ENCODE results near the gene TRIM31. TPM values are rescaled to one million over a fixed set of nuclear protein-coding genes. Genes with fewer than 3 reads are reported as not detected.
A peak's percentile ranks its signal among the peaks of the same experiment; 100 is the strongest.

TRIM31 gene
- total RNA-seq, 2 experiments from 2014 or later = not detected

DNA sequence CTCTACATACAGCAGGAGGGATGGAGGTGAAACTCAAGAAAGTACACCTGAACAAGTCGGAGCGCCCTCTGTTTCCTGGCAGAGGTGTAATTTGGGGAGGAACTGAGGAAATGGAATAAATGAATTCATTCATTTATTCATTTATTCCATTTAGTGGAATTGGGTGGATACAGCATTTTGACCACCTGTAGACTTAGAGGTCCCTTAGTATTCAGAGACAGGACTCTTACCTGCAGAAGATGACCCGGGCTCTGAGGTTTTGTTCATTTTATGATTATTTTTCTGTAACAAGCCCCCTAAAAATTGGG lies 9.1 kb downstream of the TRIM31 start:
- Mint-ChIP-seq H3K27ac (no peak overlapping the region), H3K4me3 (peak overlapping the region; percentile 75), H3K9me3 (no peaks in the 10 kb centered on the region), H3K27me3 (peaks cover 50% of the 10 kb centered on the region), H3K4me1 (ENCODE audit: low read depth) (peaks cover 32% of the 10 kb centered on the region), H3K36me3 (ENCODE audit: low read depth) (no peaks in the 10 kb centered on the region)
- CTCF ChIA-PET = interaction anchor here (0.6 to 8.9 kb wide), 33 partner anchors 8 to 255 kb away, joined by 3 to 324 read pairs (median 5); partner anchors contain the start of genes POLR1H, PPP1R11, RNF39 and TRIM31
- ATAC-seq = no peak
- intact Hi-C loops (cut with micrococcal nuclease) = loop anchor here (1.0 to 2.0 kb wide), 2 partner anchors 27 to 67 kb away; no protein-coding TSS in a partner anchor
- POLR2A ChIA-PET = interaction anchor here (0.9 to 3.3 kb wide), 6 partner anchors 16 to 105 kb away, joined by 3 to 16 read pairs (median 4); no protein-coding TSS in a partner anchor
- no peak for DNase-seq
- TF ChIP-seq, protein P1, sequence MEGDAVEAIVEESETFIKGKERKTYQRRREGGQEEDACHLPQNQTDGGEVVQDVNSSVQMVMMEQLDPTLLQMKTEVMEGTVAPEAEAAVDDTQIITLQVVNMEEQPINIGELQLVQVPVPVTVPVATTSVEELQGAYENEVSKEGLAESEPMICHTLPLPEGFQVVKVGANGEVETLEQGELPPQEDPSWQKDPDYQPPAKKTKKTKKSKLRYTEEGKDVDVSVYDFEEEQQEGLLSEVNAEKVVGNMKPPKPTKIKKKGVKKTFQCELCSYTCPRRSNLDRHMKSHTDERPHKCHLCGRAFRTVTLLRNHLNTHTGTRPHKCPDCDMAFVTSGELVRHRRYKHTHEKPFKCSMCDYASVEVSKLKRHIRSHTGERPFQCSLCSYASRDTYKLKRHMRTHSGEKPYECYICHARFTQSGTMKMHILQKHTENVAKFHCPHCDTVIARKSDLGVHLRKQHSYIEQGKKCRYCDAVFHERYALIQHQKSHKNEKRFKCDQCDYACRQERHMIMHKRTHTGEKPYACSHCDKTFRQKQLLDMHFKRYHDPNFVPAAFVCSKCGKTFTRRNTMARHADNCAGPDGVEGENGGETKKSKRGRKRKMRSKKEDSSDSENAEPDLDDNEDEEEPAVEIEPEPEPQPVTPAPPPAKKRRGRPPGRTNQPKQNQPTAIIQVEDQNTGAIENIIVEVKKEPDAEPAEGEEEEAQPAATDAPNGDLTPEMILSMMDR (IDR thresholded peaks at IDR 0.05) = no peak

DNA sequence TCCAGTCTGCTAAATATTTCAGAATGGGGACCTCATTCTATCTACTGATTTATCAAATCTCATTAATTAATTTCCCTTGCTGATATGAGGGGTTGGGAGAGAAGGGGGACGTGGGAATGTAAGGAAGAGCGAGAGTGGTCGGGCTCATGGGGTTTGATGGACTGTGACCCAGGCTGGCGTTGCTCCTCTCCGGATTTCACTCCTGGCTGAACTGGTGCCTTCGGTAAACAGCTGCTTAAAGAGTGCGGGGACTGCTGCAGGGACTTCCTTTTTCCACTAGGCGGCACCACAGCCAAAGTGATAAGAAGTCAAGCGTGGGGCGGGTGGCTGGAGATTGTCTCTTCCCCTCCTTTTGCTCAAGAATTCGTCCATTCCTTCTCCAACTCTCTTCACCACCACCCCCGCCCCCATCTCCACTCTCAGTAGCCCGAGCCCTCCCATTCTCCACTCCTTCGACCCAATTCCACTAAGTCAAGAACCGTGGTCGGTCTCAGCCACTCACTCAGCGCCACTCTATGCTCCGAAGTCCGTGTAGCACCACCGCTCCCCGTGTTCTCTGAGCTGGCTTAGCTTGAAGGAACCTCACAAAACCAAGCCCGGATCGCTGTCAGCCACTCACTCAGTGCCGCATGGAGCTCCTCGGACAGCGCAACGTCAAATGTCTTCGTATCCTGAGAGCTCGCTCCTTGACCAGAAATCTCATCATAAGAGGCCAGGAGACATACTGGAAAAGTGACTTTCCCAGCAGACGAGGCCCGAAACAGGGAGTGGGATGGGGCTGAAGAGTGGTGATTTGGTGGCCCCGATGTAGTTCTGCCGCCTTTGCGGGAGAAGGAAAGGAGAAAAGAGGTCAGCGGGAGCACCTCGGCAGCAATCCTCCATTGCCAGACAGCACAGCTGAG lies 9.7 kb downstream of the TRIM31 start:
- Mint-ChIP-seq H3K4me3 (peak overlapping the region; percentile 75), H3K36me3 (ENCODE audit: low read depth) (no peaks in the 10 kb centered on the region), H3K4me1 (ENCODE audit: low read depth) (peaks cover 36% of the 10 kb centered on the region), H3K27me3 (peaks cover 53% of the 10 kb centered on the region), H3K27ac (no peak overlapping the region), H3K9me3 (no peaks in the 10 kb centered on the region)
- TF ChIP-seq, protein P1 (IDR thresholded peaks at IDR 0.05) = peak; percentile 86
- DNase-seq = peak; percentile 92
- ChIA-PET POLR2A (interaction anchor here (0.6 to 3.3 kb wide), 6 partner anchors 17 to 315 kb away, joined by 3 to 16 read pairs (median 4); no protein-coding TSS in a partner anchor), CTCF (interaction anchor here (0.6 to 8.9 kb wide), 38 partner anchors 8 to 450 kb away, joined by 3 to 324 read pairs (median 5); partner anchors contain the start of genes POLR1H, PPP1R11, RNF39 and TRIM26)
- intact Hi-C loops (cut with micrococcal nuclease) = loop anchor here (1.0 to 2.0 kb wide), 2 partner anchors 28 to 68 kb away; no protein-coding TSS in a partner anchor
- peak; percentile 90 for ATAC-seq

DNA sequence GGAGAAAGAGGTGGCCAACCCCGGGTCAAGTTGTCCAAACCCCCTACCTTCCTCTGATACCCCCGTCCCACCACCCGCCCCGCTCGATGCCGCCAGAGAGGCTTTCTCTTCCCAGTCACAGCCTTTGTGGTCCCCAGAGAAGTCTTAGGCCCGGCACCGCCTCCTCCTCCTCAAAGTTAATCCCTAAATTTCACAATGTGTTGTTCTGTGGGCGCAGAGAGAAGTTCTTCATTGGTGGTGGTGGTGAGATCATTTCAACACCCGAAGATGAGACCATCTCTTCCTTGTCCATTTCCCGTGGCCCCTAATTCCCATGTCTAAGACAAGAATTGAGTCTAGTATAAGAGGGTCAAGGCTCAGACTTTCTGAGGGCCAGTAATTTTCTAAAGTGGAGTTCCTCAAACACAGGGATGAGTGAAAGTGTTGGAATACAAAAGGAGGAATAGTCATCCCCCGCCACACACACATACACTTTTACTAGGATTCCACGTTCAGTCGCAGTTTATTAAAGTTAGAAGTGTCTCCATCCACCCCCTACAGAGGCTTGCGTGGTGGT lies 10.4 kb downstream of the TRIM31 start:
- peak overlapping the region; percentile 75 for H3K4me3 Mint-ChIP-seq
- peaks cover 41% of the 10 kb centered on the region for H3K4me1 Mint-ChIP-seq (ENCODE audit: low read depth)
- POLR2A ChIA-PET = interaction anchor here (1.4 to 3.3 kb wide), 3 partner anchors 28 to 106 kb away, joined by 3 to 16 read pairs (median 4); no protein-coding TSS in a partner anchor
- no peak overlapping the region for H3K27ac Mint-ChIP-seq
- H3K36me3 Mint-ChIP-seq (ENCODE audit: low read depth) = no peaks in the 10 kb centered on the region
- no peaks in the 10 kb centered on the region for H3K9me3 Mint-ChIP-seq
- TF ChIP-seq, protein P1 (IDR thresholded peaks at IDR 0.05) = no peak
- H3K27me3 Mint-ChIP-seq = peaks cover 50% of the 10 kb centered on the region
- DNase-seq (no peak), ATAC-seq (peak; percentile 19)
- intact Hi-C loops (cut with micrococcal nuclease) = loop anchor here (2.0 kb wide), 1 partner anchor 68 kb away; no protein-coding TSS in a partner anchor
- CTCF ChIA-PET = interaction anchor here (0.6 to 8.9 kb wide), 32 partner anchors 8 to 449 kb away, joined by 3 to 324 read pairs (median 6); partner anchors contain the start of genes POLR1H, PPP1R11, RNF39 and TRIM26

DNA sequence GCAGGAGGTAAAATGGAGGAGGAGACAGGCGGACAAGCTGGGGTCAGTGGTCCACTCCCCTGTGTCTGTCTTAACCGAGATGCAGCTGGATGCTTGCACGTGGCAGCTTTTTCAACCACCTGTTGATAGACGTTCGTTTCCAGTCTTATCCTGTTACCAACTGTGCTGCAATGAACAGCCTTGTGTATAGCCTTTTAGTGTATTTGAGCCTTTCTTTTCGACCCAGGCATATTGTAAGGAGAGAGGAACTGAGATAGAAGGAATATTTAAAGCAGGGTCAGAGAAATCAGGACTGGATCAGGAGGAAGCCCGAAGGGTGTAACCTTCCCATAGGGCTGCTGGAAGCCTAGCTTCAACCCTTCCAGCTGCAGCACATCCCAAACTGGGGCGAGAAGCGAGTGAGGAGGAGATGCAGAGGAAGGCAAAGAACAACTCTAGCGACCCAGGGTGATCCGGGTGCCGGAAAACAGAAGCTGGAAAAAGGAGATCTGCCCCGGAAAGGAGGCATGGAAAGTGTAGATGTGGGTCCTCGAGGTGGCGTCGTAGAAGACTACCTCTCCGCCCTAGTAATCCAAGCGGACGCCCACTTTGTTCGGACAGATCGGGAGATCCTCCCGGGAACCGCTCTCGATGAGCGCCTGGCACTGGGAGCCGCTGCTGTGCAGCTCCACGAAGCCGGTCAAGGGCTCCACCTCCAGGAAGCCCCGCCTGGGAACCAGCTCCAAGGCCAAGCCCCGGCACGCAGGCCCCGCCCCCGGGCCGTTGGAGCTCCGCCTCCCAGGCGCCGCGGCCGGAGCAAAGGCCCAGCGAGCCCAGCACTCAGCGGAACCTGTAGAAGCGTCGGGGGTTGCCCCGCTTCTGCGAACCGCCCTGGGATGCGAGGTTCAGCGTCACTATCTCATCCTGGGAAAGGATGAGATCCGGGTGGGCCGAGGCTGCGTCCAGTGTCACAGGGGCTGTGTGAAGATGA lies 11.2 kb downstream of the TRIM31 start:
- ChIA-PET POLR2A (interaction anchor here (1.1 kb wide), 1 partner anchor 30 kb away, joined by 6 read pairs; no protein-coding TSS in a partner anchor), CTCF (interaction anchor here (0.7 to 8.9 kb wide), 13 partner anchors 13 to 366 kb away, joined by 3 to 324 read pairs (median 5); partner anchors contain the start of genes POLR1H, PPP1R11, RNF39 and TRIM40)
- Mint-ChIP-seq H3K4me1 (ENCODE audit: low read depth) (peaks cover 41% of the 10 kb centered on the region), H3K27ac (no peak overlapping the region), H3K36me3 (ENCODE audit: low read depth) (no peaks in the 10 kb centered on the region), H3K4me3 (peak overlapping the region; percentile 62), H3K27me3 (peaks cover 54% of the 10 kb centered on the region), H3K9me3 (no peaks in the 10 kb centered on the region)
- TF ChIP-seq, protein P1 (IDR thresholded peaks at IDR 0.05) = no peak
- peak; percentile 38 for ATAC-seq
- intact Hi-C loops (cut with micrococcal nuclease) = loop anchor here (2.0 kb wide), 1 partner anchor 69 kb away; no protein-coding TSS in a partner anchor
- DNase-seq = peak; percentile 53

Measured in activated CD8-positive, alpha-beta T cell treated with anti-CD3 and anti-CD28 coated beads for 36 hours (primary cell).